WTC11 (cell line): ENCODE data around the gene MAN1B1.

Source experiments
- ATF2 ChIP-seq: sonication (generic); formaldehyde crosslinking; IDR thresholded peaks from 2 replicates; pipeline ENCODE4 v1.8.1; 2022; ENCODE audit warnings: low read depth, missing genetic modification reagents, borderline replicate concordance
- CTCF ChIP-seq: fragments of 200-600 bp; IDR thresholded peaks from 2 replicates; pipeline ENCODE4 v1.8.0; 2022; ENCODE audit warnings: antibody characterized with exemption
- E2F4 ChIP-seq: sonication (generic); formaldehyde crosslinking; IDR thresholded peaks from 2 replicates; pipeline ENCODE4 v1.8.1; 2022; ENCODE audit warnings: low read depth, mild to moderate bottlenecking, moderate library complexity, missing genetic modification reagents, borderline replicate concordance
- STAT6 ChIP-seq: sonication (generic); formaldehyde crosslinking; conservative IDR thresholded peaks from 2 replicates; pipeline ENCODE4 v1.8.1; 2023; ENCODE audit warnings: mild to moderate bottlenecking, low read depth, missing genetic modification reagents, moderate library complexity

GRCh38 chr9:137066096-137066861 lies 20.5 kb upstream of the MAN1B1 start:
- TF ChIP-seq CTCF, result no peak; the same call in 1 of the 2 replicates
- TF ChIP-seq STAT6 (CRISPR knock-in tag), result no peak
- no peak for TF ChIP-seq E2F4 (CRISPR knock-in tag)
- no peak for TF ChIP-seq ATF2 (CRISPR knock-in tag)
